SJCRH30 (cell line): ENCODE results near the gene C5AR1. TPM values are rescaled to one million over a fixed set of nuclear protein-coding genes. Genes with fewer than 3 reads are reported as not detected.
"Not testable (repeated sequence)": the region's sequence is repeated elsewhere in the genome, so short reads cannot be mapped to it uniquely, and the experiment has no call there.

Experiments used
- DNase-seq, 2 experiments: peaks; one replicate each; pipeline ENCODE4 v3.0.0-alpha.2; 2015 to 2020
- H3K27ac ChIP-seq: fragments of 250-450 bp; sonication (Bioruptor Pico); 2 replicates; pipeline ENCODE4 v1.5.1; 2020; ENCODE audit warnings: mild to moderate bottlenecking, moderate library complexity
- H3K27me3 ChIP-seq: fragments of 250-450 bp; sonication (Bioruptor Pico); 2 replicates; pipeline ENCODE4 v1.5.1; 2020; ENCODE audit warnings: mild to moderate bottlenecking, moderate library complexity
- H3K36me3 ChIP-seq: fragments of 250-450 bp; sonication (Bioruptor Pico); 2 replicates; pipeline ENCODE4 v1.5.1; 2020; ENCODE audit warnings: mild to moderate bottlenecking, moderate library complexity
- H3K4me1 ChIP-seq: fragments of 250-450 bp; sonication (Bioruptor Pico); 2 replicates; pipeline ENCODE4 v1.5.1; 2020; ENCODE audit warnings: mild to moderate bottlenecking, moderate library complexity
- H3K4me3 ChIP-seq: fragments of 250-450 bp; sonication (Bioruptor Pico); 2 replicates; pipeline ENCODE4 v1.5.1; 2020; ENCODE audit warnings: mild to moderate bottlenecking, moderate library complexity
- H3K9me3 ChIP-seq: fragments of 250-450 bp; sonication (Bioruptor Pico); replicated peaks from 2 replicates; pipeline ENCODE4 v1.5.1; 2020; ENCODE audit warnings: mild to moderate bottlenecking, moderate library complexity
- total RNA-seq: library from RNA; depleted of rRNA; stranded (reverse); fragments of >200 nt; shearing (Covaris generic); gene quantifications from 2 replicates; pipeline ENCODE4 v1.2.3, GENCODE V29; 2014; rRNA removed

The C5AR1 gene
- not detected in 2 replicates for total RNA-seq

DNA sequence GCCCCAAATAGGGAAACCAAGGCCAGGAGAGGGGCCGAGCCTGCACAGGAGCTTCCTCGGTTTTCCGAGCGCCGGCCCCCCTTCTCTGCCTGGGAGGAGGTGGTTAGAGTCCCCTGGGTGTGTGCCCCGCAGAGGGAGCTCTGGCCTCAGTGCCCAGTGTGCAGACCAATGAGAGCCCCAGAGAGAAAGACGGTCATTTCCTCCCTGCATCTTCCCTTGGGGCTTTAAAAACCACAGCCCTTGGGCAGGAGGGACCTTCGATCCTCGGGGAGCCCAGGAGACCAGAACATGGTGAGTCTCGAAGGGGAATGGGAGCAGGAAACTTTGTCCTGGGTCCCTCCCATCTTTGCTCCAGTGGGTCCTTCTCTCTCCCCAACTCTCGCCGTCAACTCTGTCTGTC lies at the start of gene C5AR1:
C5AR1 (plus strand) TSS at position 254 of the 400 bp plus-strand sequence; CDS start at position 289, 35 bp downstream.
- no peak within 1 kb of the TSS for H3K27ac ChIP-seq
- no peaks in the 10 kb centered on the region for H3K27me3 ChIP-seq
- H3K36me3 ChIP-seq, result no peaks in the 10 kb centered on the region
- peaks cover 4% of the 10 kb centered on the region; the same call in 1 of the 2 replicates for H3K4me1 ChIP-seq
- H3K4me3 ChIP-seq, result no peak within 1 kb of the TSS
- H3K9me3 ChIP-seq, result no peaks in the 10 kb centered on the region
- no peak for DNase-seq

DNA sequence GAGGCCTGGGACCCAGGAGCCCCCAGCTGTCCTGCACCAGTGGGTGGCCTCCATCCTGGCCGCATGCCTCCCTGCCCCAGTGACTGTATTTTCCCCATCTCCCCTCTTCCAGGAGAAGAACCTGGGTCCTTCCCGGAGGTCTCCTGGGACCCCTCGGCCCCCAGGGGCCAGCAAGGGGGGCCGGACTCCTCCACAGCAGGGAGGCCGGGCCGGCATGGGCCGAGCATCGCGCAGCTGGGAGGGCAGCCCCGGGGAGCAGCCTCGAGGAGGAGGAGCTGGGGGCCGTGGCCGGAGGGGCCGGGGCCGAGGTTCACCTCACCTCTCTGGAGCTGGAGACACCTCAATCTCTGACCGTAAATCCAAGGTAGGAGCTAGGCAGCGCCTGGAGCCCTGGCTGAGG lies 49.2 kb upstream of the C5AR1 start:
- H3K27ac ChIP-seq, result no peak overlapping the region
- no peaks in the 10 kb centered on the region for H3K4me1 ChIP-seq
- H3K27me3 ChIP-seq, result no peaks in the 10 kb centered on the region
- H3K4me3 ChIP-seq, result no peak overlapping the region
- H3K9me3 ChIP-seq, result no peaks in the 10 kb centered on the region
- DNase-seq, result no peak
- peaks cover 12% of the 10 kb centered on the region for H3K36me3 ChIP-seq

DNA sequence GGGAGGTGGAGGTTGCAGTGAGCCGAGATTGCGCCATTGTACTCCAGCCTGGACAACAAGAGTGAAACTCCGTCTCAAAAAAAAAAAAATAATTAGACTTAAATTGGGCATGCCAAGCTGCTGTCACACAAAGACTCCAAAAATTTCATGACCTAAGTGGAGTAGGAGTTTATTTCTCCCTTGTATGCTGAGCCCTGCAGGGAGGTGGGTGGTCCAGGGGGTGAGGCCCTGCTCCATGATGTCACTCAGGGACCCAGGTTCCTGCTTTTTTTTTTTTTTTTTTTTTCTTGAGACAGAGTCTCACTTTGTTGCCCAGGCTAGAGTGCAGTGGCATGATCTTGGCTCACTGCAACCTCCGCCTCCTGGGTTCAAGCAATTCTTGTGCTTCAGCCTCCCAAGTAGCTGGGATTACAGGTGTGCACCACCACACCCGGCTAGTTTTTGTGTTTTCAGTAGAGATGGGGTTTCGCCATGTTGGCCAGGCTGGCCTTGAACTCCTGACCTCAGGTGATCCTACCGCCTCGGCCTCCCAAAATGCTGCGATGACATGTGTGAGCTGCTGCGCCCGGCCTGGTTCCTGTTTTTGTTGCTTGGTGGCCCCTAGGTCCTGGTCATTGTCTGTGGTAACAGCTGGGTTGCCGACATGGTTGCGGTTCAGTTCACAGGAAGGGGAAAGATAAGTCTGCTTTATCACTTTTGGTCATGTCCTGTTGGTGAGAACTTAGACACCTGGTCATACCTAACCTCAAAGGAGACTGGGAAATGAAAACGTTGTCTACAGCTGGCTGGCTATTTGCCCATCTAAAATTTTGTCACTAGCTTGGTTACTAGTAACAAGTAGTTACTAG lies 47.5 kb upstream of the C5AR1 start:
- H3K36me3 ChIP-seq, result peaks cover 15% of the 10 kb centered on the region
- H3K9me3 ChIP-seq, H3K27ac ChIP-seq, H3K4me3 ChIP-seq, DNase-seq, H3K4me1 ChIP-seq, H3K27me3 ChIP-seq: not testable (repeated sequence)

DNA sequence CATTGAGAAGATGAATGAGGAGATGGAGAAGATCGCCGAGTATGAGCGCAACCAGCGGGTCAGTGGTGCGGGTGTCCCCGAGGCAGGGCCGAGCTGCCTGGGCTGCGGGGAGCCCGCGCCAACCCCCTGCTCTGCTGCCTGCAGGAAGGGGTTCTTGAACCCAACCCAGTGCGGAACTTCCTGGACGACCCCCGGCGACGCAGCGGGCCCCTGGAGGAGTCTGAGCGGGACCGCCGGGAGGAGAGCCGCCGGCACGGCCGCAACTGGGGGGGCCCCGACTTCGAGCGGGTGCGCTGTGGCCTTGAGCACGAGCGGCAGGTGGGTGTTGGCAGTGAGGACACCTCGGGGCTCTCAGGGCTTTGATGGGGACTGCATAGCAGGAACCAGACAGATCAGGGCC lies 45.0 kb upstream of the C5AR1 start:
- no peaks in the 10 kb centered on the region for H3K4me1 ChIP-seq
- H3K9me3 ChIP-seq, result no peaks in the 10 kb centered on the region
- H3K4me3 ChIP-seq, result no peak overlapping the region
- H3K27ac ChIP-seq, result no peak overlapping the region
- H3K36me3 ChIP-seq, result peaks cover 12% of the 10 kb centered on the region
- no peaks in the 10 kb centered on the region for H3K27me3 ChIP-seq
- DNase-seq, result no peak

DNA sequence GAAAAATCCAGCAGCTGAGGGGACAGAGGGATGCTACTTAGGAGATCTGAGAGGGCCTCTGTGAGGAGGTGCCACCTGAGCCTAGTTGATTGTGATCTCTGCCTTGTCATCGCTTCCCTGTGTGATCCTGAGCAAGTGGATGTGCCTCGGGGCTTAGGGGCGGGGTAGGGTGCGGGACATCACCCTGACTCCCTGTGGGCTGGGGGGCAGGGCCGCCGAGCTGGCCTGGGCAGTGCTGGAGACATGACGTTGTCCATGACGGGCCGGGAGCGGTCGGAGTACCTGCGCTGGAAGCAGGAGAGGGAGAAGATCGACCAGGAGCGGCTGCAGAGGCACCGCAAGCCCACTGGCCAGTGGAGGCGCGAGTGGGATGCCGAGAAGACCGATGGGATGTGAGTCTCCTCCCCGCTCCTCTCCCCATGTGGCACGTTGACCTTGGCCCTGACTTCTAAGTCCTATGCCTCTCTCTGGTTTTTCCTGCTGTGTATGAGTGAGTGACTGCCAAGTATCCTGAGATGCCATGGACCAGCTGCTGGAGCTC lies 43.2 kb upstream of the C5AR1 start:
- no peak for DNase-seq
- Histone ChIP-seq H3K4me3 (no peak overlapping the region), H3K4me1 (no peaks in the 10 kb centered on the region), H3K36me3 (peaks cover 7% of the 10 kb centered on the region), H3K9me3 (no peaks in the 10 kb centered on the region), H3K27me3 (no peaks in the 10 kb centered on the region), H3K27ac (no peak overlapping the region)

DNA sequence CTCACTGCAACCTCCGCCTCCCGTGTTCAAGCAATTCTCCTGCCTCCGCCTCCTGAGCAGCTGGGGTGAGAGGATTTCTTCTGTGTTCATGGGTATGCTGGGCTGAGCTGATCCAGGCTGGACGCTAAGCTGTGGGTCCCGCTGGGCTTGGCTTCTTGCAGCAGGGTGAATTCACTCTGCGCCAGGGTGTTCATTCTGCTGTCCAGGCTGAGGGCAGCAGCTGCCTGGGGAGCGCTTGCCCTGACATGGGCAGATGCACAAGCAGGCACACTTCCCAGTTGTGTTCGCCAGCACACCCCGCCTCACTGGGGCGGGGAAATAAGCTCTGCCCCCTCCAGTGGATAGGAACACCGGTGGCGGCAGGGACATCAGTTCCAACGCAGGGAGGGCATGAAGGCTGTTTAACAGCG lies 42.3 kb upstream of the C5AR1 start:
- H3K9me3 ChIP-seq, result no peaks in the 10 kb centered on the region
- H3K36me3 ChIP-seq, result peaks cover 7% of the 10 kb centered on the region
- no peaks in the 10 kb centered on the region for H3K4me1 ChIP-seq
- no peaks in the 10 kb centered on the region for H3K27me3 ChIP-seq
- DNase-seq, result no peak
- H3K4me3 ChIP-seq, result no peak overlapping the region
- no peak overlapping the region for H3K27ac ChIP-seq

DNA sequence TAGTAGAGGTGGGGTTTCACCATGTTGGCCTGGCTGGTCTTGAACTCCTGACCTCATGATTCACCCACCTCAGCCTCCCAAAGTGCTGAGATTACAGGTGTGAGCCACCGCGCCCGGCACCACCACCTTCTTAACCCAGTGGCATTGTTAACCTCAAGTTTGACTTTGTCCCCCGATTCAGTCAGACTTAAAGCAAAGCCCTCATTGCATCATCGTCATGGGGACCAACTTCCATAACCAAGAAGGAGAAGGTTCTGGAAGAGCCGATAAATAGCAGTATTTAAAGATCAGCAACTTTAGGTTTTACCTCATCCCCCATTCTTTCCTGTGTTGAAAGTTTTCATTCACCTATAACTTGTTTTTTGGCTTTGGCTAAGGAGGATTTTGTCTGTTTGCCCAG lies 41.6 kb upstream of the C5AR1 start:
- Histone ChIP-seq H3K27ac (no peak overlapping the region), H3K27me3 (no peaks in the 10 kb centered on the region), H3K9me3 (no peaks in the 10 kb centered on the region), H3K36me3 (peaks cover 7% of the 10 kb centered on the region), H3K4me1 (0 out of 2 replicates have a peak, but pooled peaks cover 2% of the 10 kb centered on the region), H3K4me3 (no peak overlapping the region)
- no peak for DNase-seq

DNA sequence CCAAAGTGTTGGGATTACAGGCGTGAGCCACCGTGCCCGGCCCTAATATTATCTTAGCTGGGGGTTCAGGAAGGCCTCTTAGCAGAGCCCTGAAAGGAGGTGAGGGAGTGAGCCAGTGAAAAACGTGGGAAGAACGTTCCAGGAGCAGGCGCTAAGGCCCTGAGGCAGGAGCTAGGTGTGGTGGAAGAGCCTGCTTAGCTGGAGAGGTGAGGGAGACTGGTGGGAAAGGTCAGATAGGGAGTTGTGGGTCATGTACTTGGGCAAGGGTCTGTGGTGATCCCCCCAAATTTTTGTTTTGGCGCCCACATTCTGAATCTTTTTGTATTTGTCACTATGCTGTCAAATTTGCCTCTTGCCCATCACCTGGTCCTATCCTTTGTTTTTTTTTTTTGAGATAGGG lies 40.1 kb upstream of the C5AR1 start:
- Histone ChIP-seq H3K4me1 (0 out of 2 replicates have a peak, but pooled peaks cover 2% of the 10 kb centered on the region), H3K27ac (no peak overlapping the region), H3K4me3 (no peak overlapping the region), H3K9me3 (no peaks in the 10 kb centered on the region), H3K27me3 (no peaks in the 10 kb centered on the region), H3K36me3 (peaks cover 7% of the 10 kb centered on the region)
- no peak for DNase-seq

DNA sequence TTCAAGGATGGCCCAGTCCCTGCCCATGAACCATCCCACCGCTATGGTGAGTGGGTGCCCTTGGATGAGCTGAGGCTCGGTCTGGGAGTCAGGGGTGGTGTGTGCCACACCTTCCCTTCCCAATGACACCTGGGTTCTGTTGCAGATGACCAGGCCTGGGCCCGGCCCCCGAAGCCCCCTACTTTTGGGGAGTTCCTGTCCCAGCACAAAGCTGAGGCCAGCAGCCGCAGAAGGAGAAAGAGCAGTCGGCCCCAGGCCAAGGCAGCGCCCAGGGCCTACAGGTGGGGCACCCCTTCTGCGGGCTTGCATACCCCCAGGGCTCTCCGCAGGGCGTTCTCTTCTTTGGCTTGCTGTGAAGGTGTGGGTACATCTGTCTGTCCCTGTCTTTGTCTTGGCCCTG lies 39.3 kb upstream of the C5AR1 start:
- H3K4me3 ChIP-seq, result no peak overlapping the region
- H3K27me3 ChIP-seq, result no peaks in the 10 kb centered on the region
- no peaks in the 10 kb centered on the region for H3K9me3 ChIP-seq
- H3K27ac ChIP-seq, result no peak overlapping the region
- no peak for DNase-seq
- 0 out of 2 replicates have a peak, but pooled peaks cover 2% of the 10 kb centered on the region for H3K4me1 ChIP-seq
- H3K36me3 ChIP-seq, result 0 out of 2 replicates have a peak, but pooled peaks cover 3% of the 10 kb centered on the region

DNA sequence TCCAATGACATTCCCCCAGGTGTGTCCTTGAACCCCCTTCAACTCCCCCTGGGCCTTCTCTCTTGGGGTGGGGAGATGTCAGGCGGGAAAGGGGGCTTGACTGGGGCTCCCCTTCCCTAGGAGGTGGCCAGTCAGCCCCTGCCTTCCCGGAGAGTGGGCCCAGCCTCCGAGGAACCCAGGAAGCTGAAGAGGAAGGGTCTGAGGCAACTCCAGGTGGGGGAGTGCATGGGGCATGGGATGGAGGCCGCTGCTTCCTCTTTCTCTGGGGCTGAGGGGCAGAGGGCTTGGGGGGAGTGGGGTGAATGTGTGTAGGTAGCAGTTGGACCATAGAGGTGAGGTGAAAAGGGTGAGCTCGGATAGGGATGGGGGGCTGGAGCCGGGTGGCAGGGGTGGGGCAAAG lies 37.7 kb upstream of the C5AR1 start:
- Histone ChIP-seq H3K27me3 (no peaks in the 10 kb centered on the region), H3K4me3 (no peak overlapping the region), H3K27ac (no peak overlapping the region), H3K9me3 (no peaks in the 10 kb centered on the region), H3K4me1 (0 out of 2 replicates have a peak, but pooled peaks cover 2% of the 10 kb centered on the region), H3K36me3 (no peaks in the 10 kb centered on the region)
- DNase-seq, result no peak

DNA sequence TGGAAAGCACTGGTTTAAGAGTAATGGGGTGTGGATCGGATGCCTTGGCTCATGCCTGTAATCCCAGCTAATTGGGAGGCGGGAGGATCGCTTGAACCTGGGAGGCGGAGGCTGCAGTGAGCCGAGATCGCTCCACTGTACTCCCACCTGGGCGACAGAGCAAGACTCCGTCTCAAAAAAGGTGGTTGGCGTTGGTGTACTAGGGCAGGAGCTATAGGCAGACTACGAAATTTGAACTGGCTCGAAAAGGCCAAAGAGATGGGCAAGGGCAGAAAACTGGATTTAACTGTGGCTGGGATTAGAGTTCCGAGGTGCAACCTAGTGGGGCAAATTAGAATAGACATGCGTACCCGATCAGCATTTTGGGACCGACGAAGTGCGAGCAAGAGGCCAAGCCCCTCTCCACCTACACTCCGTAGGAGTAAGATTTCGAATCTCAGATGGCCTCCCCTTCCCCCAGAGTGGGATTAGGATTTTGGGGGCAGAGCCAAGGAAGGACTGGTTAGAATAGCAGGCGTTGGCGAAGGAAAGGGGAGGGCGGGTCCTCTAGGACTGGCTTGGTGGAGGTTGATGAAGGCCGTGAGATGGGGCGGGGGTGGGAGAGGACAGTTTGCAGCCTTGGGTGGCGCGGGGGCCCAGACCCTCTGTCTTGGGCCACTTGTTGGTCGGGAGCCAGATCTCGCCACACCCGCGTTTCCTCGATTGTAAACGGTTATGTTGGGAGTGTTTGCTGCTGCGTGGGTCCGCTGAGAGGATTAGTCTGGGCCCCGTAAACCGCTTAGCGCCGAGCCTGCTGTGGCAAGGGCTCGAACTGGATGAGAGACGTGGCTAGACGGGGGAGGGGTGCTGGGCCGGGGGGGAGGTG lies 37.0 kb upstream of the C5AR1 start:
- peak overlapping the region; percentile 84 for H3K27ac ChIP-seq
- no peaks in the 10 kb centered on the region for H3K9me3 ChIP-seq
- DNase-seq, result no peak
- H3K36me3 ChIP-seq, result no peaks in the 10 kb centered on the region
- H3K4me3 ChIP-seq, result peak overlapping the region; percentile 63
- H3K4me1 ChIP-seq, result peaks cover 7% of the 10 kb centered on the region; the same call in 1 of the 2 replicates
- H3K27me3 ChIP-seq, result no peaks in the 10 kb centered on the region

DNA sequence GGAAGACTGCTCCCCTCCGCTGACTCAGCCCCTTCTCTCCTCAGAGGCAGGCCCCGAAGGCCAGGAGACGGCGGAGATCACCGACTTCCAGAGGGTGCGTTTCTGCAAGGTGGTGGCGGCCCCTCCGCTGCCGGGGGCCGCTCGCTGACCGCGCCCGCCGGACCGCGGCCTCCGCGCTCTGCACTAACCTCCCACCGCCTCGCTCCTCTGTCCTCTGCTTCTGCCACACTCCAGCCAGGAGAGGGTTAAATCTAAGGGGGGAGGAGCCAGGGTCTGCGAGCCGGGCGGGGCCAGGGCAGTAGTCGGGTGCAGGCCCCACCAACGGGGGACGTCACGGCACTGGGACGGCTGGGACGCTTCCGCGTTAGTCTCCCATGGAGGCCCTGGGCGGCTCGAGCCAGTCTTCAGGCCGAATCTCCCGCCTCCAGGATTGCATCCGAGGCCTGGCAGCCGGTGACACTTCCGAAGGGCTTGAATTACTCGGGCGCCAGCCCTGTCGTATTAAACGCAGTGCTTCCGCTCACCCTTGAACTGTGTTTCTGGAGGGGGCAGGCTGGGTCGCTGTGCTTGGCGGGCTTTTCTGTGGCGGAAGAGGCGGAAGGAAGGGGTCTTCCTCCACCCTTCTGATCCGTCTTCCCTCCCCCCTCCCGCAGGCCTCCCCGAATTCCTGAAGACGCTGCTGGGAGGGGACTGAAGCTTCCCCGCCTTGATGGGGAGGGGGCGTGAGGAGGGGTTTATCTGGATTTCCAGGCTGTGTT lies 36.2 kb upstream of the C5AR1 start:
- H3K36me3 ChIP-seq, result no peaks in the 10 kb centered on the region
- H3K27me3 ChIP-seq, result no peaks in the 10 kb centered on the region
- H3K9me3 ChIP-seq, result no peaks in the 10 kb centered on the region
- peaks cover 9% of the 10 kb centered on the region; the same call in 1 of the 2 replicates for H3K4me1 ChIP-seq
- peak overlapping the region; percentile 63 for H3K4me3 ChIP-seq
- peak overlapping the region; percentile 84 for H3K27ac ChIP-seq
- DNase-seq, result peak; percentile 96

DNA sequence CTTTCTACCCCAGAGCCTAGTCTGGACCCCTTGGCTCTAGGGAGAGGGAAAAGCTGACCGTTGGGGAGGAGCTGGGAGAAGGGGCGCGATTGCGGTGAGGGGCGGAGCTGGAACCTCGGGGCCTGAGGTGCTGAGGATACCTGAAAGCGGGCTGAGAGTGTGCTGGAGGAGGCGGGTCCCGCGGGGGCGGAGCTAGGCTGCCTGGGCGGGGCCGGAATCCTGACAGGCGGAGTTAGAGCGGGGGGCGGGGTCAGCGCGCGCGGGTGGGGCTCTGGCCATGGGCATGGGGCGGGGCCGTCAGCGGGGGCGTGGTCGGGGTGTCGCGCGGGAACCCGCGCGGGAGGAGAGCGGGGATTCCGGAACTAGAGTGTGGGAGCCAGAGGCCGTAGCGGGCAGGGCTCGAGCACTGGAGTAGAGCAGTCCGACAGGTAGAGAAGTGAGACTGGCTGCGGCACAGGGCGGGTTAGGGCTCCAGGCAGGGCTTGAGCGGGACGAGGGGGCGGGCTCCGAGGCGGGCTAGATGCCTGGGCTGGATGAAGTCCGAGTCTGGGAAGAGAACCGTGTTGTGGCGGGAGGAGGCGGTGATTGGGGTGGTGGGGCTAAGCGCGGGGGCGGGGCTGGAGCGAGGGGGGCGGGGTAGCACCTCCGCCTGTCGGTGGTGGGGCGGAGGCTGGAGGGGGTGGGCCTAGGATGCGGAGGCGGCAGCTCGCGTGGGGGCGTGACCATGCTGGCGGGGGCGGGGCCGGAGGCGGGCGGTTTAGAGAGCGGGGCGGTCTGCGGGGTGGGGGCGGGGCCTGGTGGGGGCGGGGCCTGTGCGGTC lies 35.4 kb upstream of the C5AR1 start, which contains the start of gene INAFM1:
INAFM1 (plus strand) TSS at position 815 of the 820 bp plus-strand sequence. CDS start 35 bp downstream, outside the sequence.
- peaks cover 9% of the 10 kb centered on the region; the same call in 1 of the 2 replicates for H3K4me1 ChIP-seq
- peak within 1 kb of the TSS; percentile 66 for H3K4me3 ChIP-seq
- no peaks in the 10 kb centered on the region for H3K36me3 ChIP-seq
- H3K27ac ChIP-seq, result peak within 1 kb of the TSS; percentile 84
- no peaks in the 10 kb centered on the region for H3K9me3 ChIP-seq
- no peaks in the 10 kb centered on the region for H3K27me3 ChIP-seq
- peak; percentile 94 to 97 for DNase-seq
